Glutamatergic neuron (in vitro differentiated cells): ENCODE data around the gene EPHA6. TPM values are rescaled to one million over a fixed set of nuclear protein-coding genes. Genes with fewer than 3 reads are reported as not detected.

ENCODE experiments used
- DNase-seq: peaks from one replicate; pipeline ENCODE4 v3.0.0; 2022
- H3K27ac Mint-ChIP-seq: one replicate; pipeline ENCODE4 v1.8.0; 2020; ENCODE audit warnings: mild to moderate bottlenecking, mixed read lengths, inconsistent platforms; ENCODE audit not compliant: unreplicated experiment
- H3K27me3 Mint-ChIP-seq: one replicate; pipeline ENCODE4 v1.8.0; 2020; ENCODE audit warnings: mild to moderate bottlenecking, moderate library complexity, mixed read lengths, inconsistent platforms; ENCODE audit not compliant: unreplicated experiment
- H3K36me3 Mint-ChIP-seq: one replicate; pipeline ENCODE4 v1.8.0; 2020; ENCODE audit warnings: mild to moderate bottlenecking, mixed read lengths, inconsistent platforms; ENCODE audit not compliant: unreplicated experiment
- H3K4me1 Mint-ChIP-seq: one replicate; pipeline ENCODE4 v1.8.0; 2020; ENCODE audit warnings: mild to moderate bottlenecking, low read depth, mixed read lengths, inconsistent platforms; ENCODE audit not compliant: unreplicated experiment
- H3K4me3 Mint-ChIP-seq: one replicate; pipeline ENCODE4 v1.8.0; 2020; ENCODE audit warnings: mild to moderate bottlenecking, mixed read lengths, inconsistent platforms; ENCODE audit not compliant: unreplicated experiment
- H3K9me3 Mint-ChIP-seq: one replicate; pipeline ENCODE4 v1.8.0; 2020; ENCODE audit warnings: mild to moderate bottlenecking, moderate library complexity, mixed read lengths, inconsistent platforms; ENCODE audit not compliant: unreplicated experiment
- total RNA-seq: library from RNA; stranded (reverse); fragmentation: NEBNext Ultra II Directional; extraction: Animal tissue kit (Norgen Biotek cat#: 25700); gene quantifications from one replicate; pipeline ENCODE4 v1.2.1, GENCODE V29; 2021; ENCODE audit not compliant: unreplicated experiment
- TF ChIP-seq, protein P1 (sequence below): fragments of 200-600 bp; sonication (generic); IDR thresholded peaks from one replicate; pipeline ENCODE4 v1.5.0; 2021; ENCODE audit not compliant: partially characterized antibody, unreplicated experiment

EPHA6 gene
- total RNA-seq, 1 donor from 2014 or later = 9.0 TPM

DNA sequence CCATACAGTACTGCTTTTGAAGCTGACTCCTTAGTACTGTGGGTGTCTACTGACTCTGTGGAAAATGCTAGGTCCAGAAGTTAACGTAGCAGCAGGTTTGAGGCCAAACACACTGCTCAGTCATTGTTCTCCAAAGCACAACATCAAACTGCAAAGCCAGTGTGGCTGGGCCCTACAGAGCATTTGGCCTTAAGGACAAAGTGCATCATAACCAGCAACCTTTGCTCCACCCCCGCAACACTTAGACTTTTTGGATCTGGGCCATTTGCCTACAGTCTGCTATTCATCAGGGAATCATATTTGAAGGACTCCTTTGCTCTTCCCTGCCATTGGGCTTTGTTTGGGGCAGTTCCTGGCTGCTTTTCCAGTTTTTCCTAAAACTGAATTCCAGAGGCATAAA lies 907.1 kb downstream of the EPHA6 start:
- no peaks in the 10 kb centered on the region for H3K9me3 Mint-ChIP-seq
- no peaks in the 10 kb centered on the region for H3K27me3 Mint-ChIP-seq
- H3K36me3 Mint-ChIP-seq = no peaks in the 10 kb centered on the region
- H3K4me1 Mint-ChIP-seq = peaks cover 10% of the 10 kb centered on the region
- no peak overlapping the region for H3K27ac Mint-ChIP-seq
- TF ChIP-seq, protein P1, sequence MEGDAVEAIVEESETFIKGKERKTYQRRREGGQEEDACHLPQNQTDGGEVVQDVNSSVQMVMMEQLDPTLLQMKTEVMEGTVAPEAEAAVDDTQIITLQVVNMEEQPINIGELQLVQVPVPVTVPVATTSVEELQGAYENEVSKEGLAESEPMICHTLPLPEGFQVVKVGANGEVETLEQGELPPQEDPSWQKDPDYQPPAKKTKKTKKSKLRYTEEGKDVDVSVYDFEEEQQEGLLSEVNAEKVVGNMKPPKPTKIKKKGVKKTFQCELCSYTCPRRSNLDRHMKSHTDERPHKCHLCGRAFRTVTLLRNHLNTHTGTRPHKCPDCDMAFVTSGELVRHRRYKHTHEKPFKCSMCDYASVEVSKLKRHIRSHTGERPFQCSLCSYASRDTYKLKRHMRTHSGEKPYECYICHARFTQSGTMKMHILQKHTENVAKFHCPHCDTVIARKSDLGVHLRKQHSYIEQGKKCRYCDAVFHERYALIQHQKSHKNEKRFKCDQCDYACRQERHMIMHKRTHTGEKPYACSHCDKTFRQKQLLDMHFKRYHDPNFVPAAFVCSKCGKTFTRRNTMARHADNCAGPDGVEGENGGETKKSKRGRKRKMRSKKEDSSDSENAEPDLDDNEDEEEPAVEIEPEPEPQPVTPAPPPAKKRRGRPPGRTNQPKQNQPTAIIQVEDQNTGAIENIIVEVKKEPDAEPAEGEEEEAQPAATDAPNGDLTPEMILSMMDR = no peak
- no peak for DNase-seq
- H3K4me3 Mint-ChIP-seq = no peak overlapping the region

DNA sequence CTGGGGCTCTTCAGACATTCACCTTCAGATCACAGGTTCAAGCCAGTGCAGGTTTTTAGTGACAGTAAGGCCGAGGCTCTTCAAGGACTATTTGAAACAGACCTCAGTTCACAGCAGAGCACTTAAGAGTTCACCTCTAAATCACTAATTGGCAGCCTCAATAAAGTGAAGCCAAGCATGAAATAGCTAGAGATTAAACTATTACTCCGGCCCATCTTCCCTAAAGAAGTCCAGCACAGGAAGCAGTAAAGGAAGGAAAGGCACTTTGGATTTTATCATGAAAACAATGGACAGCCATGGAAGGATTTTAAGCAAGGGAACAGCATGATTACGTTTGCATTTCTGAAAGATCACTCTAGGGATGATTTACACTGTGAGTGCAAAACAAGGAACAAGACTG lies 922.5 kb downstream of the EPHA6 start:
- TF ChIP-seq, protein P1 = no peak
- H3K4me1 Mint-ChIP-seq = peaks cover 11% of the 10 kb centered on the region
- no peak overlapping the region for H3K27ac Mint-ChIP-seq
- no peaks in the 10 kb centered on the region for H3K36me3 Mint-ChIP-seq
- DNase-seq = no peak
- H3K4me3 Mint-ChIP-seq = peak overlapping the region; percentile 6
- no peaks in the 10 kb centered on the region for H3K9me3 Mint-ChIP-seq
- H3K27me3 Mint-ChIP-seq = no peaks in the 10 kb centered on the region

- Mint-ChIP-seq H3K27ac (no peak overlapping the region), H3K27me3 (no peaks in the 10 kb centered on the region), H3K4me3 (no peak overlapping the region)
These were observed 924.4 kb downstream of the EPHA6 start for GRCh38 chr3:97738761-97739160.

GRCh38 chr3:97742036-97742435 lies 927.6 kb downstream of the EPHA6 start:
- Mint-ChIP-seq H3K36me3 (no peaks in the 10 kb centered on the region), H3K4me3 (no peak overlapping the region), H3K27ac (no peak overlapping the region), H3K27me3 (no peaks in the 10 kb centered on the region), H3K4me1 (peaks cover 2% of the 10 kb centered on the region), H3K9me3 (no peaks in the 10 kb centered on the region)
- TF ChIP-seq, protein P1 = no peak
- no peak for DNase-seq

More at GRCh38 chr3:97738761-97739160, 924.4 kb downstream of the EPHA6 start:
- no peak for DNase-seq
- H3K36me3 Mint-ChIP-seq = no peaks in the 10 kb centered on the region
- no peaks in the 10 kb centered on the region for H3K9me3 Mint-ChIP-seq
- peaks cover 11% of the 10 kb centered on the region for H3K4me1 Mint-ChIP-seq
- TF ChIP-seq, protein P1 = no peak

- Mint-ChIP-seq H3K27ac (no peak overlapping the region), H3K9me3 (peaks cover 1% of the 10 kb centered on the region), H3K4me1 (no peaks in the 10 kb centered on the region), H3K4me3 (no peak overlapping the region), H3K27me3 (no peaks in the 10 kb centered on the region), H3K36me3 (no peaks in the 10 kb centered on the region)
- DNase-seq = no peak
- TF ChIP-seq, protein P1 = no peak
These were observed 929.9 kb downstream of the EPHA6 start for GRCh38 chr3:97744289-97744688.
